D721Med (cell line): ENCODE data around the gene RDH16.

Experiments used
- DNase-seq: peaks from one replicate; pipeline ENCODE4 v3.0.0; 2011; ENCODE audit warnings: low spot score; ENCODE audit not compliant: insufficient read length
- FAIRE-seq: peaks from 2 replicates; lab custom pipeline; 2011; peaks lifted over from hg19 to GRCh38; lab: Jason Lieb, UNC
- CTCF ChIP-seq: IDR thresholded peaks from 2 replicates; pipeline ENCODE4 v1.5.1; 2012; ENCODE audit warnings: mild to moderate bottlenecking, control low read depth; ENCODE audit not compliant: insufficient read depth; ENCODE audit errors: missing control alignments

Gene RDH16

DNA sequence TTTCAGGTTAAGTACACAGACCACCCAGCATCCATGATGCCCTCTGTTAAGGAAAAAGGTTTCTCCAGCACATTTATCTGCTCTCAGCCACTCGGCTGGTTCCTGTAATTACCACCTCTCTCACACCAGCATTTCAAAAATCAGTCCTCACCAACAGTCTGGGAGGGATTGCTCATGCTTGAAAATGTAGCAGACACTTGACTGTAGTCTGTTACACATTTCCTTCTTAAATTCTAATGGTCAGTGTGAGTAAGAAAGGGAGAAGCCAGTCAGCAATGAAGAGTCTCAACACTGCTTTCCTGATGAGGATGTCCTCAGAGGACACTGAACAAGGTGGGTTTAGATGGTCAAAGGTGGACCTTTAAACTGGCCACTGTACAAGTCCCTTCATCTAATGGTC lies 43.0 kb upstream of the RDH16 start:
- DNase-seq (no peak), FAIRE-seq (no peak)
- TF ChIP-seq CTCF = no peak

GRCh38 chr12:56999456-56999855 lies 42.0 kb upstream of the RDH16 start:
- FAIRE-seq = no peak
- DNase-seq = no peak
- TF ChIP-seq CTCF = no peak

DNA sequence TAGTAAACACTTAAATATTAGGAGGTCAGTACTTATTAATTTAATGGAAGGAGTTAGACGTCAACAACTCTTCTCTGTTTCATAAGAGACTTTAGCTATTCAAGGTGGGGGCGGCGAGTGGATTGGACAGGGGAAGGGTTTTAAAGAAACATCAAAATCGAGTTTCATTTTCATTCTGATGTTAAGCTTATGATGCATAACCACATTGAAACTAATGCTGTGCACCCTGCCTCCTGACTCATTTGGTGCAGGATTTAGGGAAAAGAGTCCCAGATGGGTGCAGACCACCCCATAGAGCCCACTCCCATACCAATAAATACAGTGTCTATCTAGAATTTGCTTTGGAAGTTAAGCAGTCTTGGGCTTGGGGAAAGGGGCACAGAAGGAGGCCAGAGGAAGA lies 41.6 kb upstream of the RDH16 start:
- no peak for TF ChIP-seq CTCF
- DNase-seq (no peak), FAIRE-seq (no peak)

GRCh38 chr12:56998316-56998715 lies 40.9 kb upstream of the RDH16 start:
- FAIRE-seq (no peak), DNase-seq (no peak)
- TF ChIP-seq CTCF = no peak

DNA sequence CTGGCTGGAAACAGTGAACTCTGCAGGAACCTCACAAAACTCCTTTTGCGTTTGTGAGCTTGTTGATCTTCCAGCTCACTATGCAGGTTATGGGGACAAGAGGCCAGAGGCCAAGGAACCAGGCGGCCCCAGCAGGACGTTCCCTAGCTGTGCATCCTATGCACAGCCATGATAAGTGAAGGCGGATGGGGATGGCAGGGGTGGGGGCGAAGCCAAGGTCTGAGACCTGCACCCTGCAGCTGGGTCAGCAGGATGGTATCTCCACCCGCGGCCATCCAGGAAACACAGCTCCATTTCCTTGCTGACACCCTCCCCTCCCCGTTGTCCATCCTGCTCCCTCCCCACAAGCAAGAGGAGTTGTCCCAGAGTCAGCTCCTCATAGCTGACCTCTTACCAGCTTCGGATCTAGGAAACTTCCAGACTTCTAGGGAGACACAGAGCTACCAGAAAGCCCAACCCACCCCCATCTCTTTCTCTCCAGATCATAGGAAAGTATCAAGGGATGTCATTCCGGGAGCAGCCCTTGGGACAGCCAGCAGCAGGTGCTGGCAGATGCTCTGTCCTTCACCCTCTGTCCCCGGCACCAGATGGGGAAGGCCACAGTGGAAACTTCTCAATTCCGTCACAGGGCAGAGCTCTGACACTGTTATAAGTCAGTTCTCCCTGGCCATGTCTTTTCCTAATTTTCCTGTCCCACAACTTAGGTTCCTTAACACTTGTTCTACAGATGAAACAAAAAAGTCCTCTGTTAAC lies 39.6 kb upstream of the RDH16 start:
- no peak for TF ChIP-seq CTCF

DNA sequence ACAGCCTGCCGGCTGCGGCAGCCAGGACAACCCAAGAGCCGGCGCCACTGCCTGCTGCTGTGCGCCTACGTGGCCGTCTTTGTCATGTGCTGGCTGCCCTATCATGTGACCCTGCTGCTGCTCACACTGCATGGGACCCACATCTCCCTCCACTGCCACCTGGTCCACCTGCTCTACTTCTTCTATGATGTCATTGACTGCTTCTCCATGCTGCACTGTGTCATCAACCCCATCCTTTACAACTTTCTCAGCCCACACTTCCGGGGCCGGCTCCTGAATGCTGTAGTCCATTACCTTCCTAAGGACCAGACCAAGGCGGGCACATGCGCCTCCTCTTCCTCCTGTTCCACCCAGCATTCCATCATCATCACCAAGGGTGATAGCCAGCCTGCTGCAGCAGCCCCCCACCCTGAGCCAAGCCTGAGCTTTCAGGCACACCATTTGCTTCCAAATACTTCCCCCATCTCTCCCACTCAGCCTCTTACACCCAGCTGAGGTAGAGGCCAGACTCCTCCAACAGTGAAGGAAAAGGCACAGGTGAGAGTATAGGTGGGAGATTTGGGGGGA lies 38.6 kb upstream of the RDH16 start:
- DNase-seq (no peak), FAIRE-seq (no peak)
- TF ChIP-seq CTCF = no peak

More for the DNA sequence above, 39.6 kb upstream of the RDH16 start:
- DNase-seq (no peak), FAIRE-seq (no peak)
